Vagina (tissue), 2 donors: ENCODE measurements around the gene CELF4. TPM values are rescaled to one million over a fixed set of nuclear protein-coding genes. Genes with fewer than 3 reads are reported as not detected.

Experiments used
- DNase-seq, 2 donors: peaks; one replicate each; pipeline ENCODE4 v3.0.0-alpha.2; 2017; ENCODE audit errors: extremely low spot score in 2 of 2
- H3K27ac ChIP-seq: fragments of 200-600 bp; sonication (generic); one replicate; pipeline ENCODE4 v1.5.1; 2019
- H3K27me3 ChIP-seq: fragments of 200-600 bp; sonication (generic); one replicate; pipeline ENCODE4 v1.5.1; 2019
- H3K36me3 ChIP-seq, 2 donors: fragments of 200-600 bp; sonication (generic); one replicate each; pipeline ENCODE4 v1.5.1; 2017 to 2019
- H3K4me1 ChIP-seq: fragments of 200-600 bp; sonication (generic); one replicate; pipeline ENCODE4 v1.5.1; 2019
- H3K4me3 ChIP-seq, 2 donors: fragments of 200-600 bp; sonication (generic); 1 replicate in 1 of 2; 2 replicates in 1 of 2; pipeline ENCODE4 v1.5.1; 2016 to 2019
- H3K9me3 ChIP-seq: fragments of 200-600 bp; sonication (generic); one replicate; pipeline ENCODE4 v1.5.1; 2019
- POLR2A ChIP-seq, 2 donors: fragments of 450-650 bp; IDR thresholded peaks; one replicate each; pipeline ENCODE4 v1.6.1; 2017; ENCODE audit warnings: antibody characterized with exemption in 2 of 2, mild to moderate bottlenecking in 2 of 2, moderate library complexity in 2 of 2
- POLR2AphosphoS5 ChIP-seq, 2 donors: sonication (generic); formaldehyde crosslinking; IDR thresholded peaks; one replicate each; pipeline ENCODE4 v1.9.0; 2017; ENCODE audit warnings: antibody characterized with exemption in 2 of 2, mild to moderate bottlenecking in 2 of 2, low read depth in 1 of 2; ENCODE audit not compliant: insufficient read depth in 1 of 2
- intact Hi-C: fragments of 100-400 bp; cut with DNase I; formaldehyde crosslinking; loops from one replicate; pipeline ENCODE4 v1.15.1; 2023
- total RNA-seq: library from RNA; depleted of rRNA; stranded (reverse); fragments of >200 nt; gene quantifications from one replicate; pipeline ENCODE4 v1.2.3, GENCODE V29; 2016
- TF ChIP-seq, protein P1 (sequence below), 3 experiments: fragments of 450-650 bp in 2 of 3; fragments of 200-600 bp in 1 of 3; sonication (generic) in 1 of 3; IDR thresholded peaks; one replicate each; pipeline ENCODE4 v1.5.1; 2017 to 2019; ENCODE audit warnings: antibody characterized with exemption in 3 of 3, mild to moderate bottlenecking in 2 of 3, moderate library complexity in 2 of 3

Gene CELF4
- total RNA-seq, 1 donor from 2014 or later: 2.2 TPM

DNA sequence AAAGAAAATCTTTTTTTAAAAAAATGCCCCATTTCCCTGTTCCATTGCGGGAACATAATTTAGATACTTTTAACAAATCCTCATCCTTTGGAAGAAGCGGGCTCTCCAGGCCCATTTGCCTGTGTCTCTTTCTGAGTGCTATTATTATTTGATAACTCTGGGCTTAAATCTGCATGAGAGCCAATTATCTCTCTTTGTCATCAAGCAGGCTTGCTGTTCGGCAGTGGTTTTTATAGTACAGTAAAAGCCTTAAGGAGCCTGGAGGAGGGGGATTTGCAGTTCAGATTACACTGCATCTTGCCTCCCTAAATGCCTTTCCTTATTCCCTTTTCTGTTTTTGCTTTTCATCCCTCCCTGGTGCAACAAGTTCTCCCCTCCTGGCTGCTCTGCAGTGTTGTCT, 50.6 kb downstream of the CELF4 start:
- Histone ChIP-seq H3K27ac (no peak overlapping the region), H3K4me1 (no peaks in the 10 kb centered on the region), H3K9me3 (no peaks in the 10 kb centered on the region), H3K4me3 (no peak overlapping the region), H3K27me3 (no peaks in the 10 kb centered on the region), H3K36me3 (no peaks in the 10 kb centered on the region)
- TF ChIP-seq POLR2A (IDR thresholded peaks at IDR 0.05) (no peak), POLR2AphosphoS5 (IDR thresholded peaks at IDR 0.05; ENCODE audit: insufficient read depth in 1 of 2, low read depth in 1 of 2) (no peak)
- TF ChIP-seq, protein P1, sequence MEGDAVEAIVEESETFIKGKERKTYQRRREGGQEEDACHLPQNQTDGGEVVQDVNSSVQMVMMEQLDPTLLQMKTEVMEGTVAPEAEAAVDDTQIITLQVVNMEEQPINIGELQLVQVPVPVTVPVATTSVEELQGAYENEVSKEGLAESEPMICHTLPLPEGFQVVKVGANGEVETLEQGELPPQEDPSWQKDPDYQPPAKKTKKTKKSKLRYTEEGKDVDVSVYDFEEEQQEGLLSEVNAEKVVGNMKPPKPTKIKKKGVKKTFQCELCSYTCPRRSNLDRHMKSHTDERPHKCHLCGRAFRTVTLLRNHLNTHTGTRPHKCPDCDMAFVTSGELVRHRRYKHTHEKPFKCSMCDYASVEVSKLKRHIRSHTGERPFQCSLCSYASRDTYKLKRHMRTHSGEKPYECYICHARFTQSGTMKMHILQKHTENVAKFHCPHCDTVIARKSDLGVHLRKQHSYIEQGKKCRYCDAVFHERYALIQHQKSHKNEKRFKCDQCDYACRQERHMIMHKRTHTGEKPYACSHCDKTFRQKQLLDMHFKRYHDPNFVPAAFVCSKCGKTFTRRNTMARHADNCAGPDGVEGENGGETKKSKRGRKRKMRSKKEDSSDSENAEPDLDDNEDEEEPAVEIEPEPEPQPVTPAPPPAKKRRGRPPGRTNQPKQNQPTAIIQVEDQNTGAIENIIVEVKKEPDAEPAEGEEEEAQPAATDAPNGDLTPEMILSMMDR (IDR thresholded peaks at IDR 0.05): no peak
- DNase-seq: no peak
- intact Hi-C loops: no loop called here

DNA sequence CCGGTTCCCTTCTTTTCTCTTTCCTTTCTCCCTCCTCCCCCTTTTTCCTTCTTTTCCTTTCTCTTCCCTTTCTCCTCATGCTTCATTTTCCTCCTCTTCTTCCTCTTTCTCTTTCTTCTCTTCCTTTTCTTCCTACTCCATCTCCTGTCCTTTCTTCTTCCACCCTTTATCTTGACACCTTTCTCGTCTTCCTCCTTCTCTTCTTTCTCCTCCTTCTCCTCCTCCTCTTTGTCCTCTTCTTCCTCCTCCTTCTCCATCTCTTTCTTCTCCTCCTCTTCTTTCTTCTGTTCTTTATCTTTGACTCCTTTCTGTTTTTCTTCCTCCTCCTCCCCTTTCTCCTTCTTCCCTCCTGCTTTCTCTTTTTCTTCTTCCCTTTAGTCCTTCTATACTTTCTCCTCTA, 53.2 kb downstream of the CELF4 start:
- no peak overlapping the region for H3K4me3 ChIP-seq
- intact Hi-C loops: no loop called here
- H3K36me3 ChIP-seq: no peaks in the 10 kb centered on the region
- no peaks in the 10 kb centered on the region for H3K9me3 ChIP-seq
- DNase-seq: no peak
- TF ChIP-seq POLR2AphosphoS5 (IDR thresholded peaks at IDR 0.05; ENCODE audit: insufficient read depth in 1 of 2, low read depth in 1 of 2) (no peak), POLR2A (IDR thresholded peaks at IDR 0.05) (no peak)
- TF ChIP-seq, protein P1 (IDR thresholded peaks at IDR 0.05): no peak
- no peaks in the 10 kb centered on the region for H3K27me3 ChIP-seq
- H3K4me1 ChIP-seq: no peaks in the 10 kb centered on the region
- H3K27ac ChIP-seq: no peak overlapping the region

DNA sequence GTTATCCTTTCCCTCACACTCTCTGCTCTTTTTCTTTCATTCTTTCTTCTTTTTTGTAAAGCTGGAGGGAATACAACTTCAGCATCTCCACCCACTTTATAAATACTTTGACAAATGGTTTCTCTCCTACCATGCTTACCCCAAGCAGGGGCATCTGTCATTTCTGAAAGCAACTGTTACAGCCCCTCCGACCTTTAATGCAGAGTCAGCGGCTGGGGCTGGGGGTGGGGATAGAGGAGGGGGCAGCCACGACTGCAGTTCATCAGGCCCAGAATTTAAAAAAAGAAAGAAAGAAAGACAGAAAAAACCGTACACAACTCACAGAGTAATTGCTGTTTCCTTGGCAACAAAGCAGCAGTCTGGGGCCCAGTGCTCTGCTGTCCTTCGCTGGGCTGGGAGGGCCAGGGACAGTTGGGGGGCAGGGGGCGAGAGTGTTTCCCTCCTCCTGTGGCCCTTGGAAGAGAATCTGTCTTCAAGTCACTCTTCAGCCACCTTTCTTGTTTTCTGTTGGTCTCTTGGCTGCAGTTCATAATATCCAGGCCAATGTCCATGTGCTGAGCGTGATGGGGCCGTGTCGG, 53.8 kb downstream of the CELF4 start:
- Histone ChIP-seq H3K9me3 (no peaks in the 10 kb centered on the region), H3K4me1 (no peaks in the 10 kb centered on the region), H3K36me3 (no peaks in the 10 kb centered on the region), H3K27me3 (no peaks in the 10 kb centered on the region), H3K27ac (no peak overlapping the region), H3K4me3 (no peak overlapping the region)
- intact Hi-C loops: no loop called here
- TF ChIP-seq, protein P1 (IDR thresholded peaks at IDR 0.05): no peak
- TF ChIP-seq POLR2A (IDR thresholded peaks at IDR 0.05) (no peak), POLR2AphosphoS5 (IDR thresholded peaks at IDR 0.05; ENCODE audit: insufficient read depth in 1 of 2, low read depth in 1 of 2) (no peak)
- no peak for DNase-seq

DNA sequence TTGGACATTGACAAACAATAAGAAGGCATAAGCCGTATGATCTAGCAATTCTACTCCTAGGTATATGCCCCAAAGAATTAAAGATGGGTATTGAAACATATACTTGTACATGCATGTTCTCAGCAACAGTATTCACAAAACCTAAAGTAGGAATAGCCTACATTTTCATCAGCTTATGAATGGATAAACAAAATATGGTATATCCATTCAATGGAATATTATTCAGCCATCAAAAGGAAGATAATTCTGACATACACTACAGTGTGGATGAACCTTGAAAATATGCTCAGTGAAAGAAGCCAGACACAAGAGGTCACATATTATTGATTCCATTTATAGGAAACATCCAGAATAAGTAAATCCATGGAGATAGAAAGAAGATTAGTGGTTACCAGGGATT, 56.0 kb downstream of the CELF4 start:
- intact Hi-C loops: no loop called here
- H3K9me3 ChIP-seq: no peaks in the 10 kb centered on the region
- H3K4me1 ChIP-seq: no peaks in the 10 kb centered on the region
- DNase-seq: no peak
- TF ChIP-seq POLR2A (IDR thresholded peaks at IDR 0.05) (no peak), POLR2AphosphoS5 (IDR thresholded peaks at IDR 0.05; ENCODE audit: insufficient read depth in 1 of 2, low read depth in 1 of 2) (no peak)
- TF ChIP-seq, protein P1 (IDR thresholded peaks at IDR 0.05): no peak
- H3K27me3 ChIP-seq: no peaks in the 10 kb centered on the region
- H3K27ac ChIP-seq: no peak overlapping the region
- no peaks in the 10 kb centered on the region for H3K36me3 ChIP-seq
- no peak overlapping the region for H3K4me3 ChIP-seq

DNA sequence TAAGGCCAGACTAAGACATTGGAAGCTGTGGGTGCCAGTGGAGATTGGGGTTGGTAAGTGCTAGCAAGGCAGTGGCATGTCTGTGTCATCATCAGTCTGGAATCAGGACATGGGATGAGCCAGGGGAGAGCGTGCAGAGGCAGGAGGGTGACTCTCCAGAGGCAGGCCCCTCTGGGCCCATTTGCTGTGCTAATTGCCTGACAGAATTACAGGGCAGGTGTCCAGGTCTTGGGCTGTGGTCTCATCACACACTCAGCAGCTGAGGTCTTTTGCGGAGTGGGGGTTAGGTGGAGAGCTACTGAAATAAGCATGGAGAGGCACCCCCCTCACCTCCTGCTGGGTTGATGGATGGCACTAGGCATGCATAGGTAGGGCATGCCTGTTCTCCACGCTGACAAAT, 57.4 kb downstream of the CELF4 start:
- H3K36me3 ChIP-seq: no peaks in the 10 kb centered on the region
- no peak for DNase-seq
- intact Hi-C loops: no loop called here
- H3K9me3 ChIP-seq: no peaks in the 10 kb centered on the region
- H3K27ac ChIP-seq: no peak overlapping the region
- no peak overlapping the region for H3K4me3 ChIP-seq
- no peaks in the 10 kb centered on the region for H3K27me3 ChIP-seq
- no peak for TF ChIP-seq POLR2A (IDR thresholded peaks at IDR 0.05)
- TF ChIP-seq, protein P1 (IDR thresholded peaks at IDR 0.05): no peak
- TF ChIP-seq POLR2AphosphoS5 (IDR thresholded peaks at IDR 0.05; ENCODE audit: insufficient read depth in 1 of 2, low read depth in 1 of 2): no peak
- H3K4me1 ChIP-seq: no peaks in the 10 kb centered on the region
